GM18520 (cell line): Measurements from ENCODE around the gene MBD3L2B.
"Not testable (repeated sequence)": the region's sequence is repeated elsewhere in the genome, so short reads cannot be mapped to it uniquely, and the experiment has no call there.

Experiments
- ATAC-seq: cut with Tn5 transposase; IDR thresholded peaks from one replicate; pipeline ENCODE4 v1.9.1; 2021; ENCODE audit not compliant: unreplicated experiment

The MBD3L2B gene

DNA sequence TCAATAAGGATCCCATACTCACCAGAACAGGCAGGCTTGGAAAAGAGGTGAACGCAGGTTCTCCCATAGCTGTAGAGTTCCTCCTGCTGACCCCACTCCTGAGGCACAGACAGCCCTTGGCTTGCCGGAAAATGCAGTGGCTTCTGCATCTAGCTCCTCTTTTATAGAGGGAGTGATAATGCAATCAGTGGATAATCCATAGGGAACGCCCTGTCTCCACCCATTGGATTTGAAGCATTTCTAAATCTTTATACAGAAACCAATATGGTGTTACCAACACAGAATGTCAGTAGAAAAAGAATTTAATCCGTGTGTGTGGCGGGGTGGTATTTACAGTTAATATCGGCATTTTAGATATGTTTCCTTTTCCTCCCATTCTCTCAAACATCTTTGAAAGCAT lies at the start of gene MBD3L2B:
TSS of gene MBD3L2B (minus strand) at position 101 of the 400 bp plus-strand sequence. CDS start at position 67, 34 bp downstream.
- not testable (repeated sequence) for ATAC-seq

DNA sequence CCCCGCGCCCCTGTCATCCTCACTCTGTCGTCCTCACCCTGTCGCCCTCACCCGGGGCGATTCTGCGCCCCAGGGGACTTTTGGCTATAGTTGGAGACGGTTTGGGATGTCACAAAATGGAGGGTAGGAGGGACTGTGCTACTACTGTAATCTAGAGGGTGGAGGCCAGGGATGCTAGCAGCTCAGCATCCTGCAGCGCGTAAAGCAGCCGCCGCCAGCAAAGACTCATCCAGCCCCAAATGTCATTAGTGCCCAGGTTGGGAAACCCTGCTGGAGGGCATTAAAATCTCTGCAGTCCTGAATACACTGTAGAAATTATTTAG lies 48.6 kb upstream of the MBD3L2B start:
- ATAC-seq: no peak

DNA sequence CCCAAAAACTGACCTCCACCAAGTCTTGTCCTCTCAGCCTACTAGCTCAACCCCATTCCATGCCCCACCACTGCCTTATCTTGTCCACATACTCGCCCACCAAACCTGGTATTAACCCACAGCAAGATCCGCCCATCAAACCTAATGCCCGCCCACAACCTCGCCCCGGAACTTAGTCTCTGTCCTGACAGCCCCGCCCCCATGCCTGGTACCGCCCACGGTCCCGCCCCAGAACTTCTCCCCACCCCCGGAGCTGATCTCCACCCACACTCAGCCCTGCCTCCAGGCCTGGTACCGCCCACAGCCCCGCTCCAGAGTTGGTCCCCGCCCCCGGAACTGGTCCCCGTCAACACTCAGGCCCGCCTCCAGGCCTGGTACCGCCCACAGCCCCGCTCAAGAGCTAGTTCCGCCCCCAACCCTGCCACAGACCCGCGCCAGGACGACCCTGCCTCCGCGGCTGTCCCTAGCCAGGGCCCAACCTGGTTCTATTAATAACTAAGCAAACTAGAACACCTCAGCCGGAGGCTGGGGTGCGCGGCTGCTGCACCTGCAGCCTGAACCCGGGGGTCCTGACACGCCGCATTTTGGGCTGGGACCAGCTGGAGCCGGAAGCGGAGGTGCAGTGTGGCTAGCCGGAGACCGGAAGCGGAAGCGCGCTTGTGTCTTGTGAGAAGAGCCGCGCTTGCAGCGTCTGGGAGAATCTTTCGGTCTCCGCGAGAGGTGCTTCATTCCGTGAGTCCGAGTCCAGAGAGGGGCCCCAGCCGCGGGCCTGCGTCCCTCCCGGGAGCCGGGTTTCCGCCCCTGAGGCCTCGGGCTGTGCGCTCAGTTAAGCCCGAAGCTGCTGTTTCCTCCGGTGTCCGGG lies 48.0 kb upstream of the MBD3L2B start, which contains the start of gene ZNF557:
TSS of gene ZNF557 (plus strand) at position 662 of the 862 bp plus-strand sequence. CDS start 5,372 bp downstream, outside the sequence.
- peak; percentile 82 for ATAC-seq

DNA sequence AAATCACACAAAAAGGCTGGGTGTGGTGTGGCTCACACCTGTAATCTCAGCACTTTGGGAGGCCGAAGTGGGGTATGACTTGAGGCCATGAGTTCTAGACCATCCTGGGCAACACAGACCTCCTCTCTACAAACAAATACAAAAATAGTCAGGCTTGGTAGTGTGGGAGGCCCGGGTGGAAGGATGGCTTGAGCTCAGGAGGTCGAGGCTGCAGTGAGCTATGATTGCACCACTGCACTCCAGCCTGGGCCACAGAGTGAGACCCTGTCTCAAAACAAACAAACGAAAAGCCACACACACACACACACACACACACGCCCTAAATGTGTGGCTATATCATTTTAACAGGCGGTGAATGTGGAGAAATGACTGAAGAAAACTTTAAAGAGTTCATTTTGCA lies 47.4 kb upstream of the MBD3L2B start:
- no peak for ATAC-seq

DNA sequence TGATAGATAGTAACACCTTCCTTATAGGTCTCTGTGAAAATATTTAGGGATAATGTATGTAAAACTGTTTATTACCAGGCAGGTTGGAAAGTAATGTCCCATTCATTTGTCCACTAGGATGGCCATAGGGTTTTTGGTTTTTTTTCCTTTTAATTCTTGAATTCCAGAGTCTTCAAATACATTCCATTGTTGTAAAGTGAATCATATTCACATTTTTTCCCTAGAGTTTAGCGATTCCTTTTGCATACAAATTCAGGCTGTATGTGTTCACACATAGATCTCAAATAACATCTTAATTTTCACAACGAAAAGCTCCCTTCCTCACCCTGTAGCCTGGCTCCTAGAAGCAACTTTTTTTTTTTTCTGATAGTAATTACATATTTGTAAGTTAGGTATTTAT lies 46.5 kb upstream of the MBD3L2B start:
- ATAC-seq: no peak

DNA sequence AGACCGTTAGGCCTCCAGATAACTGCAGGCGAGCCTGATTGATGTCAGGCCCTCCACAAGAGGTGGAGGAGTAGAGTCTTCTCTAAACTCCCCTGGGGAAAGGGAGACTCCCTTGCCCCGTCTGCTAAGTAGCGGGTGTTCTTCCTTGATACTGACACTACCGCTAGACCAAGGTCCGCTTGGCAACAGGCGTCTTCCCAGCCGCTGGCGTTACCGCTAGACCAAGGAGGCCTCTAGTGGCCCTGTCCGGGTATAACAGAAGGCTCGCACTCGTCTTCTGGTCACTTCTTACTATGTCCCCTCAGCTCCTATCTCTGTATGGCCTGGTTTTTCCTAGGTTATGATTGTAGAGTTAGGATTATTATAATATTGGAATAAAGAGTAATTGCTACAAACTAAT lies 45.9 kb upstream of the MBD3L2B start:
- ATAC-seq: not testable (repeated sequence)

DNA sequence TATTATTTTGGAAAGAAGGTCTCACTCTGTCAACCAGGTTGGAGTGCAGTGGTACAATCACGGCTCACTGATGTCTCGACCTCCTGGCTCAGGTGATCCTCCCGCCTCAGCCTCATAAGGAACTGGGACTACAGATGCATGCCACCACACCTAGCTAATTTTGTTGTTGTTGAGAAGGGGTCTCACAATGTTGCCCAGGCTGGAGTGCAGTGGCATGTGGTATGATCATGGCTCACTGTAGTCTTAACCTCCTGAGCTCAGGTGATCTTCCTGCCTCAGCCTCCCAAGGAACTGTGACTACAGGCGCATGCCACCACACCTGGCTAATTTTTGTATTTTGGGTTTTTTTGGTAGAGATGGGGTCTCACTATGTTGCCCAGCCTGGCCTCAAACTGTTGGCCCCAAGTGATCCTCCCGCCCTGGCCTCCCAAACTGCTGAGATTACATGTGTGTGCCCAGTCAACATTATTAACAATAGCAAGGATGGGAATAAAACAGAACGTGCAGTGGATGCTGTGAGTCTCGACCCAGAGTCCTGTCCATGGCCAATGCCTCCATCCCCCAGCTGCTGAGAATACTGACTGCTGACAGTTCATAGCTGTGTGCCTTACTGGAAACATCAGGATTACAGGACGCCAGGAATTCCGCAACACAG lies 42.7 kb upstream of the MBD3L2B start:
- no peak for ATAC-seq

DNA sequence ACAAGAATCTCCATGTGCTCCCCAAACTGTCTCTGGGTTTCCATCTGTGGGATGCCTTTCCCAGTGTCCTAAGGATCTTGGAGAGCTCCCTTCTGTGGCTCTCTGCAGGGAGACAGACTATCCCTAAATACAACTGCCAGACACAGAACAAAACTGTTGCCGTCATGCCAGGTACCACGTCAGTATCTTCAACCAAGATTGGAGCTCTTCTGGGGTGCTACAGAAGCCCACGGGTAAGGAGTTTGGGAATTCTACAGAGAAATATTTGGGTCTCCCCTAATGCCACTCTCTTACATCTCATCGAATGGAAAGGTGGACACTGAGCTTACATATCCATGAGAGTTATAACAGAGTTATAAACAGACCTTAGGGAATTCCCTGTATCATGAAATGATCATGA lies 42.1 kb upstream of the MBD3L2B start:
- ATAC-seq: no peak

DNA sequence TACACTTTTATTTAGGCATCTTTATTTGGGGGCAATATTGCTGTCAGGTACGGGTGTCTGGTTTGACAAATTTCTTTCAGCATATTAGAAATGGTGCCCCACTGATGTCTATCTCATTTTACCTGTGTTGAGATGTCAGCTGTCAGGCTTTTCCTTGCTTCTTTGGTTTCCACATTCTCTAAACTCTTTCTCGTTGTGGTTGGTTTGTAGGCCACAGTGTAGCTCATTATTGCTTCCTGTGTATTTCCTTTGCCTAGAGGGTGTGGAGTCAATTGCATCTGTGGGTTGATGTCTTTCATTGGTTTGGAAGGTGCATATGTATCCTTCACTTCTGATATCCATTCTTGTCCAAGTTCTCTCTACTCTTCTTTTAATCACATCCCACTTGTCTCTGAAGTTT lies 38.7 kb upstream of the MBD3L2B start:
- not testable (repeated sequence) for ATAC-seq

DNA sequence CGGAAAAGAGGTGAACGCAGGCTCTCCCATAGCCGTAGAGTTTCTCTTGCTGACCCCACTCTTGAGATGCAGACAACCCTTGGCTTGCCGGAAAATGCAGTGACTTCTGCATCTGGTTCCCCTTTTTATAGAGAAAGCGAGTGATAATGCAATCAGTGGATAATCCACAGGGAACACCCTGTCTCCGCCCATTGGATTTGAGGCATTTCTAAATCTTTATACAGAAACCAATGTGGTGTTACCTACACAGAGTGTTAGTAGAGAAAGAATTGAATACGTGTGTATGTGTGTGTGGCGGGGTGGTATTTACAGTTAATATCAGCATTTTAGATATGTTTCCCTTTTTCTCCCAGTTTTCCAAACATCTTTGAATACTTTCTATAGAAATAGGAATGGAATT lies 37.3 kb upstream of the MBD3L2B start, which contains the start of gene MBD3L3:
TSS of gene MBD3L3 (minus strand) at position 101 of the 400 bp plus-strand sequence. CDS start at position 30, 71 bp downstream.
- ATAC-seq: not testable (repeated sequence)

DNA sequence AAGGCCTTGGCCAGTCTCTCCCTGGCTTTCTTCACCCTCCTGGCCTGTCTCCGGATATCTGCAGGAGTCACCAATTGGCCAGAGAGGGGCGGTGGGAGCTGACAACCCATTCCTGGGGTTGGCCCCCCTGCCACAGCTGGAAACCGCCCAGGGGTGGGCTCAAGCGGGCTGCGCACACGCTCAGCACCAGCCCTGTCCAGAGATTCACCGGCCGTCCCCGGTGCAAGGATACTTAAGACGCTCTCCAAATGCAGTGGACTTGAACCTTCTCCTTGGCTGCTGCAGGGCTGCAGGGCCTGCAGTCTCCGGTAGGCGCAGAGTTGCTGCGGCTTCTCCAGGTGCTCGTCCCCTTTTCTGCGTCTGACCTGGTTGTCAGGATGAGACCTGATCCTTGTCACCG lies 35.1 kb upstream of the MBD3L2B start:
- ATAC-seq: not testable (repeated sequence)

DNA sequence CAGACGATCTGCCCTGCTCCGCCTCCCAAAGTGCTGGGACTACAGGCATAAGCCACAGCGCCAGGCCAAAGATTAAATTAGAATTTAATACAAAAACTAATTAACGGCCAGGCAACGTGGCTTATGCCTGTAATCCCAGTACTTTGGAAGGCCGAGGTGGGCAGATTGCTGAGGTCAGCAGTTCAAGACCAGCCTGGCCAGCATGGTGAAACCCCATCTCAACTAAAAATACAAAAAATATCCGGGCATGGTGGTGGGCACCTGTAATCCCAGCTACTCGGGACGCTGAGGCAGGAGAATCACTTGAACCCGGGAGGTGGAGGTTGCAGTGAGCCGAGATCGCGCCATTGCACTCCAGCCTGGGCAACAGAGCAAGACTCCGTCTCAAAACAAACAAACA lies 34.4 kb upstream of the MBD3L2B start:
- not testable (repeated sequence) for ATAC-seq

DNA sequence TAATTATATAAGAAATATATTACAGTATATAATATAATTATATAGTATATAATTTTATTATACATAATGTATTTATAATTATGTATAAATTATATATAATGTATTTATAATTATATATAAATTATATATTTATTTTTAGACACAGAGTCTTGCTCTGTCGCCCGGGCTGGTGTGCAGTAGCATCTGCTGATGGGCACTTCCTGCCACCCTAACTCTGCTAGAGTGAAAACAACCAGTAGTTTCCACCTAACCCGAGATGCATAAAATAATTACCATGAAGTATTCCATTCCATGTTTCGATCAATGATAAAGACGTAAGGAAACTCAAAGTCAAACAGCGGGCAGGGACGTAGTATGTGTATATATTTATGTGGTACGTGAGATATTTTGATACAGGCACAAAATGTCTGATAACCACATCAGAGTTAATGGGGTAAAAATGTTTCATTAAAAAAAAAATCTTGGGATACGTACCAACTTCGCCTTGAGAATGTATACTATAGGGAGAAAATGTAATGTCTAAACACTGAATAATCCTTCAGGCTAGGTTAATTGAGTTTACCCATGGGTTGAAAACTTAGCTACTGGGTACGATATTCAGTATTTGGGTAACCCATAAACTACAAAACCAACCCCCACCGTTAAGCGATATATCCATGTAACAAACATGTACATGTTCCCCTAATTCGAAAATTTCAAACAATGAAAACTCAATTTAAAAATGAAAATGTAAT lies 33.6 kb upstream of the MBD3L2B start:
- not testable (repeated sequence) for ATAC-seq

DNA sequence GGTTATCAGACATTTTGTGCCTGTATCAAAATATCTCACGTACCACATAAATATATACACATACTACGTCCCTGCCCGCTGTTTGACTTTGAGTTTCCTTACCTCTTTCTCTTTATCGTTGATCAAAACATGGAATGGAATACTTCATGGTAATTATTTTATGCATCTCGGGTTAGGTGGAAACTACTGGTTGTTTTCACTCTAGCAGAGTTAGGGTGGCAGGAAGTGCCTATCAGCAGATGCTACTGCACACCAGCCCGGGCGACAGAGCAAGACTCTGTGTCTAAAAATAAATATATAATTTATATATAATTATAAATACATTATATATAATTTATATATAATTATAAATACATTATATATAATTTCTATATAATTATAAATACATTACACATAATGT lies 31.7 kb upstream of the MBD3L2B start:
- ATAC-seq: not testable (repeated sequence)

DNA sequence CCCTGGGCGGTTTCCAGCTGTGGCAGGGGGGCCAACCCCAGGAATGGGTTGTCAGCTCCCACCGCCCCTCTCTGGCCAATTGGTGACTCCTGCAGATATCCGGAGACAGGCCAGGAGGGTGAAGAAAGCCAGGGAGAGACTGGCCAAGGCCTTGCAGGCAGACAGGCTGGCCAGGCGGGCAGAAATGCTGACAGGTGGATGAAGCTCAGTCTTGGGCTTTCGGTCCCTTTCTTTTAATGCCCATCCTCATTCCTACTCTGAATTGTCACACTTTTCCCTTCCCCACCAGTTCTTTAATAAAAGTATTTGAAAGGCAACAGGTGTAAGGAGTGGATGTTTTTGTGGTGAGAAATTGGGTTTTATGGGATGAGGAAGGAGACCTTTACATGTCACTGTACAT lies 30.2 kb upstream of the MBD3L2B start:
- ATAC-seq: not testable (repeated sequence)

DNA sequence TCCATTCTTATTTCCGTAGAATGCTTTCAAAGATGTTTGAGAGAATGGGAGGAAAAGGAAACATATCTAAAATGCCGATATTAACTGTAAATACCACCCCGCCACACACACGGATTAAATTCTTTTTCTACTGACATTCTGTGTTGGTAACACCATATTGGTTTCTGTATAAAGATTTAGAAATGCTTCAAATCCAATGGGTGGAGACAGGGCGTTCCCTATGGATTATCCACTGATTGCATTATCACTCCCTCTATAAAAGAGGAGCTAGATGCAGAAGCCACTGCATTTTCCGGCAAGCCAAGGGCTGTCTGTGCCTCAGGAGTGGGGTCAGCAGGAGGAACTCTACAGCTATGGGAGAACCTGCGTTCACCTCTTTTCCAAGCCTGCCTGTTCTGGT lies 27.8 kb upstream of the MBD3L2B start, which contains the start of gene MBD3L2:
TSS of gene MBD3L2 (plus strand) at position 301 of the 400 bp plus-strand sequence. CDS start at position 354, 53 bp downstream.
- ATAC-seq: not testable (repeated sequence)

DNA sequence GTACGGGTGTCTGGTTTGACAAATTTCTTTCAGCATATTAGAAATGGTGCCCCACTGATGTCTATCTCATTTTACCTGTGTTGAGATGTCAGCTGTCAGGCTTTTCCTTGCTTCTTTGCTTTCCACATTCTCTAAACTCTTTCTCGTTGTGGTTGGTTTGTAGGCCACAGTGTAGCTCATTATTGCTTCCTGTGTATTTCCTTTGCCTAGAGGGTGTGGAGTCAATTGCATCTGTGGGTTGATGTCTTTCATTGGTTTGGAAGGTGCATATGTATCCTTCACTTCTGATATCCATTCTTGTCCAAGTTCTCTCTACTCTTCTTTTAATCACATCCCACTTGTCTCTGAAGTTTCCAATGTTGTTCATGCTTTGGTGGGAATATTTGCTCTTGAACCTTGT lies 20.3 kb upstream of the MBD3L2B start:
- ATAC-seq: not testable (repeated sequence)

DNA sequence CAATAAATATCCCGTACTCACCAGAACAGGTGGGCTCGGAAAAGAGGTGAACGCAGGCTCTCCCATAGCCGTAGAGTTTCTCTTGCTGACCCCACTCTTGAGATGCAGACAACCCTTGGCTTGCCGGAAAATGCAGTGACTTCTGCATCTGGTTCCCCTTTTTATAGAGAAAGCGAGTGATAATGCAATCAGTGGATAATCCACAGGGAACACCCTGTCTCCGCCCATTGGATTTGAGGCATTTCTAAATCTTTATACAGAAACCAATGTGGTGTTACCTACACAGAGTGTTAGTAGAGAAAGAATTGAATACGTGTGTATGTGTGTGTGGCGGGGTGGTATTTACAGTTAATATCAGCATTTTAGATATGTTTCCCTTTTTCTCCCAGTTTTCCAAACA lies 18.8 kb upstream of the MBD3L2B start, which contains the start of gene MBD3L4:
TSS of gene MBD3L4 (minus strand) at position 101 of the 400 bp plus-strand sequence. CDS start at position 66, 35 bp downstream.
- not testable (repeated sequence) for ATAC-seq

DNA sequence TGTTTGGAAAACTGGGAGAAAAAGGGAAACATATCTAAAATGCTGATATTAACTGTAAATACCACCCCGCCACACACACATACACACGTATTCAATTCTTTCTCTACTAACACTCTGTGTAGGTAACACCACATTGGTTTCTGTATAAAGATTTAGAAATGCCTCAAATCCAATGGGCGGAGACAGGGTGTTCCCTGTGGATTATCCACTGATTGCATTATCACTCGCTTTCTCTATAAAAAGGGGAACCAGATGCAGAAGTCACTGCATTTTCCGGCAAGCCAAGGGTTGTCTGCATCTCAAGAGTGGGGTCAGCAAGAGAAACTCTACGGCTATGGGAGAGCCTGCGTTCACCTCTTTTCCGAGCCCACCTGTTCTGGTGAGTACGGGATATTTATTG lies 9.0 kb upstream of the MBD3L2B start, which contains the start of gene MBD3L5:
TSS of gene MBD3L5 (plus strand) at position 301 of the 400 bp plus-strand sequence. CDS start at position 335, 34 bp downstream.
- ATAC-seq: not testable (repeated sequence)

DNA sequence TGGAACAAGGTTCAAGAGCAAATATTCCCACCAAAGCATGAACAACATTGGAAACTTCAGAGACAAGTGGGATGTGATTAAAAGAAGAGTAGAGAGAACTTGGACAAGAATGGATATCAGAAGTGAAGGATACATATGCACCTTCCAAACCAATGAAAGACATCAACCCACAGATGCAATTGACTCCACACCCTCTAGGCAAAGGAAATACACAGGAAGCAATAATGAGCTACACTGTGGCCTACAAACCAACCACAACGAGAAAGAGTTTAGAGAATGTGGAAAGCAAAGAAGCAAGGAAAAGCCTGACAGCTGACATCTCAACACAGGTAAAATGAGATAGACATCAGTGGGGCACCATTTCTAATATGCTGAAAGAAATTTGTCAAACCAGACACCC lies 7.6 kb upstream of the MBD3L2B start:
- not testable (repeated sequence) for ATAC-seq

DNA sequence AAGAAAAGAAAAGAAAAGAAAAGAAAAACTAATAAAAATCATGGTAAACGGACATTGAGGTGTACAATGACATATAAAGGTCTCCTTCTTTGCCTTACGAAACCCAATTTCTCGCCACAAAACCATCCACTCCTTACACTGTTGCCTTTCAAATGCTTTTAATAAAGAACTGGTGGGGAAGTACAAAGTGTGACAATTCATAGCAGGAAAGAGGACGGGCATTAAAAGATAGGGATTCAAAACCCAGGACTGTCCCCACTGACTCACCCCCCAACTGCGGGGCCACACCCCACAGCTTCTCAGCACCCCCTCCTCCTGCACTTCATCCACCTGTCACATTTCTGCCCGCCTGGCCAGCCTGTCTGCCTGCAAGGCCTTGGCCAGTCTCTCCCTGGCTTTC lies 2.4 kb downstream of the MBD3L2B start:
- ATAC-seq: no peak
